Keratinocyte (primary cell): Measurements from ENCODE around the gene AGR3.

Source experiments
- EZH2 ChIP-seq: IDR thresholded peaks from one replicate; pipeline ENCODE4 v1.6.1; 2012; ENCODE audit warnings: inconsistent platforms, mild to moderate bottlenecking, low read length, moderate library complexity
- TF ChIP-seq, protein P1 (sequence below), 3 experiments: IDR thresholded peaks in 1 of 3; conservative IDR thresholded peaks in 1 of 3; optimal IDR thresholded peaks in 1 of 3; 2 replicates in 2 of 3; 3 replicates in 1 of 3; pipeline versions ENCODE3 to v1.5.1; 2011; ENCODE audit warnings: low read length in 3 of 3, mild to moderate bottlenecking in 3 of 3, moderate library complexity in 2 of 3, control low read depth in 1 of 3, inconsistent platforms in 1 of 3; ENCODE audit not compliant: insufficient read depth in 2 of 3; ENCODE audit errors: extremely low read depth in 1 of 3

DNA sequence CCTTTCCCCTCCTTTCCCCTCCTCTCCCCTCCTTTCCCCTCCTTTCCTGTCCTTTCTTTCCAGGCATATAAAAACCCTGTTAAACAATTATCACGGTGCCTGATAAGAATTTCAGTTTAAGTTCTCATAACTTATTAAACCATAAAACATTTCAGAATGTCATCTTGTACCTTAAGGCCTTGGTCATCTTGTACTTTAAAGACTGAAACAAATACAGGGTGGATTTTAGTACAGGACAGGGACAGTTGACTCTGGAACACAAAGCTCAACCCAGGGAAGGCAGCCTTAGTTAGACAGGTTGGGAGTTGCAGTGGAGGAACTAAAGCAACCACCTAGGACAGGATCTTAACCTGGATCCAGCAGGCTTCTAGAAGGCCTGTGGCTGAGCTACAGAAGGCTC lies 1.2 kb downstream of the AGR3 start:
- no peak for TF ChIP-seq EZH2
- TF ChIP-seq, protein P1, sequence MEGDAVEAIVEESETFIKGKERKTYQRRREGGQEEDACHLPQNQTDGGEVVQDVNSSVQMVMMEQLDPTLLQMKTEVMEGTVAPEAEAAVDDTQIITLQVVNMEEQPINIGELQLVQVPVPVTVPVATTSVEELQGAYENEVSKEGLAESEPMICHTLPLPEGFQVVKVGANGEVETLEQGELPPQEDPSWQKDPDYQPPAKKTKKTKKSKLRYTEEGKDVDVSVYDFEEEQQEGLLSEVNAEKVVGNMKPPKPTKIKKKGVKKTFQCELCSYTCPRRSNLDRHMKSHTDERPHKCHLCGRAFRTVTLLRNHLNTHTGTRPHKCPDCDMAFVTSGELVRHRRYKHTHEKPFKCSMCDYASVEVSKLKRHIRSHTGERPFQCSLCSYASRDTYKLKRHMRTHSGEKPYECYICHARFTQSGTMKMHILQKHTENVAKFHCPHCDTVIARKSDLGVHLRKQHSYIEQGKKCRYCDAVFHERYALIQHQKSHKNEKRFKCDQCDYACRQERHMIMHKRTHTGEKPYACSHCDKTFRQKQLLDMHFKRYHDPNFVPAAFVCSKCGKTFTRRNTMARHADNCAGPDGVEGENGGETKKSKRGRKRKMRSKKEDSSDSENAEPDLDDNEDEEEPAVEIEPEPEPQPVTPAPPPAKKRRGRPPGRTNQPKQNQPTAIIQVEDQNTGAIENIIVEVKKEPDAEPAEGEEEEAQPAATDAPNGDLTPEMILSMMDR (optimal IDR thresholded peaks at IDR 0.05 in 1 of 3, IDR thresholded peaks at IDR 0.05 in 1 of 3, conservative IDR thresholded peaks at IDR 0.05 in 1 of 3; ENCODE audit: extremely low read depth in 1 of 3, insufficient read depth in 2 of 3, low read length in 3 of 3), result no peak
